Coronary artery (tissue), 2 donors: ENCODE results near the gene EXOC6B.

Experiments used
- DNase-seq: peaks from one replicate; pipeline ENCODE4 v3.0.0-alpha.2; 2017; ENCODE audit warnings: low spot score
- H3K27ac ChIP-seq, 2 donors: fragments of 200-600 bp; sonication (generic); one replicate each; pipeline ENCODE4 v1.5.1; 2016 to 2019
- H3K4me3 ChIP-seq: fragments of 200-600 bp; sonication (generic); 2 replicates; pipeline ENCODE4 v1.5.1; 2016; ENCODE audit warnings: mild to moderate bottlenecking, moderate library complexity
- TF ChIP-seq, protein P1 (sequence below): fragments of 200-600 bp; sonication (generic); IDR thresholded peaks from one replicate; pipeline ENCODE4 v1.5.1; 2019; ENCODE audit warnings: antibody characterized with exemption

The EXOC6B gene

DNA sequence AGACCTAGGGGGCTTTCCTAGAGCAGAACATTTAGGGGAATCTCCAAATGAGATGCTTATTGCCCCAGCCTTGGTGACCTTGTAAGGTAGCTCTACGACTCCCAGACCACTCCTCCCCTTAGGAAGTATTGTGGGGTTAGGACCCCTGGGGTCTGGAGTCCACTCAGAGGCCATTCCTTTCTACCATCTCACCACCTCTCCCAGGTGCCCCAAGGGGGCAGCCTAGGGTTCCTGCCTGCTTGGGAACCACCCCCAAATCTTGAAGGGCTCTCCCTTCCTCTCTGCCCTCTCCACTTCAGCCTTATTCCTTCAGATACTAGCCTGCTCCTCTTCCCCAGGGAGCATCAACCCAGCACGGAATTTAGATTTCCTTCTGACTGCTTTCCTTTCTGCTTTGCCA lies 17.5 kb upstream of the EXOC6B start:
- TF ChIP-seq, protein P1, sequence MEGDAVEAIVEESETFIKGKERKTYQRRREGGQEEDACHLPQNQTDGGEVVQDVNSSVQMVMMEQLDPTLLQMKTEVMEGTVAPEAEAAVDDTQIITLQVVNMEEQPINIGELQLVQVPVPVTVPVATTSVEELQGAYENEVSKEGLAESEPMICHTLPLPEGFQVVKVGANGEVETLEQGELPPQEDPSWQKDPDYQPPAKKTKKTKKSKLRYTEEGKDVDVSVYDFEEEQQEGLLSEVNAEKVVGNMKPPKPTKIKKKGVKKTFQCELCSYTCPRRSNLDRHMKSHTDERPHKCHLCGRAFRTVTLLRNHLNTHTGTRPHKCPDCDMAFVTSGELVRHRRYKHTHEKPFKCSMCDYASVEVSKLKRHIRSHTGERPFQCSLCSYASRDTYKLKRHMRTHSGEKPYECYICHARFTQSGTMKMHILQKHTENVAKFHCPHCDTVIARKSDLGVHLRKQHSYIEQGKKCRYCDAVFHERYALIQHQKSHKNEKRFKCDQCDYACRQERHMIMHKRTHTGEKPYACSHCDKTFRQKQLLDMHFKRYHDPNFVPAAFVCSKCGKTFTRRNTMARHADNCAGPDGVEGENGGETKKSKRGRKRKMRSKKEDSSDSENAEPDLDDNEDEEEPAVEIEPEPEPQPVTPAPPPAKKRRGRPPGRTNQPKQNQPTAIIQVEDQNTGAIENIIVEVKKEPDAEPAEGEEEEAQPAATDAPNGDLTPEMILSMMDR = no peak
- Histone ChIP-seq H3K27ac (no peak overlapping the region), H3K4me3 (no peak overlapping the region)
- DNase-seq = no peak

DNA sequence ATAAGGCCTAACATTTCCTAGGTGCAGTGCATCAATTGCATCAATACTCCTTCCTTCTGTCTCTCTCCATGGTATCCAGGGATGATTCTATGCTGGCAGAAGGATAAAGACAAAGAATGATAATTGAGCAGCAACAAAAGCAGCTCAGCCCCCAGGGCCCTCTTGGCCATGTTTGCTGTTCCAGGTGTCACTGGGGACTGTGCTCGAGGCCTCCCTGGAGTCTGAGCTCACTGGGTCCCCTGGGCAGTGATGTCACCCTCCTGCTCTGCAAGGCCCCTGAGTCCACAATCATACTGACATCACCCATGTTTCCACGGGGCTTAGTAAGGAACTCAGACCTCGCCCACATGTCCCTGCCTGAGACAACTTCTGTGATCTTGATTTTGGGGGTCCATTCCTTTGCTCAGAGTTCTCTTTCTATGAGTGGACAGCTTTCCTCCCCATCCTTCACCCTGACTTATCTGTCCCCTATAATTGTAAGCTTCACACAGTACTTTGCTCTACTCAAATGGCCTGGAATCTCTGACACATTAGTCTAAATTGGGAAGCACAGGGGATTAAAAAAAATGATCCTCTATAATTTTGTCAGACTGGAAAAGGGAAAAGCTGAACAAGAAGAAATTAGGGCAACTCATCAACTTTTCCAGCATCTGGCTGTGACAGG lies 15.8 kb upstream of the EXOC6B start:
- no peak for DNase-seq
- TF ChIP-seq, protein P1 = no peak
- Histone ChIP-seq H3K4me3 (no peak overlapping the region), H3K27ac (no peak overlapping the region)

DNA sequence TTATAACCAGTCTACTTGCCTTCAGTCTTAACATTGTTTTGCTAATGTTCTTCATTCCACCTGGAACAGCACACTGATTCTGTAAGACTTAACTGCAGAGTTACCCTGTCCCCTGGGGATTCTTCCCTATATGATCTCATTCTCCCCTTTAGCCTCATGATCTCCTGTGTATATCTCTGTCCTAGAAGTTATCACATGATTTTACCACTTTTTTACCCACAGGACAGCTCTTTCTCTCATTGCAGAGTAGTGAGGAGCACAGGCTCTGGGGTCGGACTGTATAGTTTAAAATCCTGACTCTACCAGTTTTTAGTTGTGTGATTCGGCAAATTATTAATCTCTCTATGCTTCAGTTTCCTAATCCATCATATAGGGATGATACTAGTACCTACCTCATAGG lies 14.2 kb upstream of the EXOC6B start:
- no peak overlapping the region for H3K27ac ChIP-seq
- DNase-seq = no peak
- H3K4me3 ChIP-seq = no peak overlapping the region
- TF ChIP-seq, protein P1 = no peak

DNA sequence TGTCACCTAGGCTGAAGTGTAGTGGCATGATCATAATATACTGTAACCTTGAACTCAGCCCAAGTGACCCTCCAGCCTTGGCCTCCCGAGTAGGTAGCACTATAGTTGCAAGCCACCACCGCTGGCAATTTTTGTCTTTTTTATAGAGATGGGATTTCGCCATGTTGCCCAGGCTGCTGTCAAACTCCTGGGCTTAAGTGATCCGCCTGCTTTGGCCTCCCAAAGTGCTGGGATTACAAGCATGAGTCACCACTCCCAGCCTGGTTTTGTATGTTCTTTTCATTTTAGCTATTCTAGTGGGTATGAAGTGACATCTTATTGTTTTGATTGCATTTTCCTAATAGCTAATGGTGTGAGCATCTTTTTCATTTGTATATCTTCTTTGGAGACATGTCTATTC lies 11.3 kb upstream of the EXOC6B start:
- TF ChIP-seq, protein P1 = no peak
- no peak for DNase-seq
- H3K27ac ChIP-seq = no peak overlapping the region

DNA sequence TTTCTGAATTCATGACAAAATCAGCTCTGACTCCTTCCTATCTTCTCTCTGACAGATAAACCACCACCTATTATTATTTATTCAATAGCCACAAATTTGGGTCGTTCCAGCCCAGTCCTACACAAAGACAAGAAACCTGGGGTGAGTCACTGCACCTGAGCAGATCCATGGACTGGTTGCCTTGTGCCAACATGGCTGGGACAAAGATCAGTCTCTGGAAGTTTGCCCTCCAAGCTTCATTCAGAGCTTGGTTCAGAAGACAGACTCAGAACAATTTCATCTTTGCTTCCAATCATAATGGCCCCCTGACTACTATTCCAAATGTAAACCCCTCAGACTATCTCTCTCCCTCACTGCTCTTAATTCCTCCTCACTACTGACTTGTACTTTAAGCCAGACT lies 9.6 kb upstream of the EXOC6B start:
- Histone ChIP-seq H3K4me3 (no peak overlapping the region), H3K27ac (no peak overlapping the region)
- no peak for DNase-seq
- TF ChIP-seq, protein P1 = no peak

More for the DNA sequence above, 11.3 kb upstream of the EXOC6B start:
- no peak overlapping the region for H3K4me3 ChIP-seq

DNA sequence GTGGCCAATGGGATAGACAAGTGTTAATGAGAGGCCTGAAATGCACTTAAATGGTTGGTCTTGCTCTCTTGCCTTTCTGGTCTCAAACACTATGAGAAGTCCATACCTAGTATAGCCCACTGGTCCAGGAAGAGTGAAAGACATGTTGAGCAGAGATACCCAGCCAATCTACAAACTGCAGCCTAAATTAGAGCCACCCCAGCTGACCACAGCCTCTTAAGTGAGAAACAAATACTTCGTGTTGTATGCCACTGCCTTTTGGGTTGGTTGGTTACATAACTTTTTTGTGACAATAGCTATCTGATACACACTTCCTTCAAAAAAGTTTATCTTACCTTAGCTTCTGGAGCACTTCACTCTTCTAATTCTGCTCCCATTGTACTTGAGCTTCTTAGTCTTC lies 8.8 kb upstream of the EXOC6B start:
- Histone ChIP-seq H3K27ac (no peak overlapping the region), H3K4me3 (no peak overlapping the region)
- DNase-seq = no peak
- TF ChIP-seq, protein P1 = no peak

DNA sequence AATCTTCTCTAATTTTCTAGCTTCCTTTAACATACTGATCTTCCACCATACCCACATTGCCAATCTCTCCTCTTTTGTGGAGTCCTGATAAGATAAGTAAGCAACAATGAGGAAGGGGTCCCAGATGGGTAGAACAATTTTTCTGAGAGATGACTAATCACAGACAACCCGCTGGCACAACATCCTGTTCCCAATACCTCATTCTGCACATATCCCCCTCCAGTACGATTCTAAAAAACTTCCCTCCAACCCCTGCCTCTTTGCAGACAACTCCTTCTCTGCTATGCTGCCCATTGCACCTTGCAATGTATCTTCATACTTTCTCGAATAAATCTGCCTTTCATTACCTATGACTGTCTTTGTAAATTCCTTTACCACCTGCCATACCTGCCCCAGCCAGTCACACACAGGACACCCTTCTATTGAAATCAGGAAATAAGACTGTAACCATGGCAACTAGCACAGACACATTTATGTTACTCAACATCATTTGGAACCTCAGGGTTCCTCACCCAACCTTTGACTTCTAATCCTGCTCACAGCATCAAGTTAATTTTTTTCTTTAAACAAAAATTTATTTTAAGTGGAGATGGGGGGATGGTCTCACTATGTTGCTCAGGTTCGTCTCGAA lies 7.4 kb upstream of the EXOC6B start:
- DNase-seq = no peak
- TF ChIP-seq, protein P1 = no peak
- Histone ChIP-seq H3K27ac (no peak overlapping the region), H3K4me3 (no peak overlapping the region)
